Ramos (cell line): ENCODE data around the gene LRFN2.

Source experiments
- in situ Hi-C: fragments of 300-500 bp; cut with MboI; formaldehyde crosslinking; loops from one replicate; pipeline ENCODE4 v1.14.3; 2022; ENCODE audit warnings: low sequenced_read_pairs; ENCODE audit not compliant: unreplicated experiment

LRFN2 gene

GRCh38 chr6:40443842-40444241 lies 143.3 kb downstream of the LRFN2 start:
- in situ Hi-C loops, result no loop called here

GRCh38 chr6:40442591-40442990 lies 144.6 kb downstream of the LRFN2 start:
- in situ Hi-C loops, result no loop called here

GRCh38 chr6:40441150-40441549 lies 146.0 kb downstream of the LRFN2 start:
- in situ Hi-C loops, result no loop called here

- in situ Hi-C loops, result no loop called here
These were observed 147.1 kb downstream of the LRFN2 start for GRCh38 chr6:40440053-40440452.

GRCh38 chr6:40439026-40439800 lies 148.0 kb downstream of the LRFN2 start:
- in situ Hi-C loops, result no loop called here

- in situ Hi-C loops, result no loop called here
These were observed 148.8 kb downstream of the LRFN2 start for GRCh38 chr6:40438246-40438887.

GRCh38 chr6:40437631-40438030 lies 149.5 kb downstream of the LRFN2 start:
- in situ Hi-C loops, result no loop called here

- in situ Hi-C loops, result no loop called here
These were observed 150.2 kb downstream of the LRFN2 start for GRCh38 chr6:40436685-40437604.

GRCh38 chr6:40432982-40433381 lies 154.2 kb downstream of the LRFN2 start:
- in situ Hi-C loops, result no loop called here

GRCh38 chr6:40431706-40432105 lies 155.5 kb downstream of the LRFN2 start:
- in situ Hi-C loops, result no loop called here

GRCh38 chr6:40427196-40427595 lies 160.0 kb downstream of the LRFN2 start:
- in situ Hi-C loops, result no loop called here

GRCh38 chr6:40426346-40427066 lies 160.7 kb downstream of the LRFN2 start:
- in situ Hi-C loops, result no loop called here

GRCh38 chr6:40425192-40425919 lies 161.8 kb downstream of the LRFN2 start:
- in situ Hi-C loops, result no loop called here

GRCh38 chr6:40422046-40422445 lies 165.1 kb downstream of the LRFN2 start:
- in situ Hi-C loops, result no loop called here

- in situ Hi-C loops, result no loop called here
These were observed 167.0 kb downstream of the LRFN2 start for GRCh38 chr6:40419946-40420728.

- in situ Hi-C loops, result no loop called here
These were observed 167.8 kb downstream of the LRFN2 start for GRCh38 chr6:40419377-40419776.

GRCh38 chr6:40417031-40417430 lies 170.1 kb downstream of the LRFN2 start:
- in situ Hi-C loops, result no loop called here

GRCh38 chr6:40414617-40415016 lies 172.5 kb downstream of the LRFN2 start:
- in situ Hi-C loops, result no loop called here

GRCh38 chr6:40413239-40413638 lies 173.9 kb downstream of the LRFN2 start:
- in situ Hi-C loops, result no loop called here
